Gastroesophageal sphincter (tissue), 4 donors: ENCODE data around the gene ENPEP. TPM values are rescaled to one million over a fixed set of nuclear protein-coding genes. Genes with fewer than 3 reads are reported as not detected.

Experiments used
- ATAC-seq: fragments of 150-250 bp; one replicate; pipeline ENCODE4 v1.9.1; 2016; ENCODE audit warnings: mild to moderate bottlenecking, moderate library complexity
- H3K27ac ChIP-seq, 4 donors: fragments of 200-600 bp; sonication (generic) in 3 of 4; 1 replicate in 3 of 4; 2 replicates in 1 of 4; pipeline ENCODE4 v1.5.1; 2016 to 2019
- H3K27me3 ChIP-seq: fragments of 200-600 bp; sonication (generic); one replicate; pipeline ENCODE4 v1.5.1; 2019
- H3K36me3 ChIP-seq, 2 donors: fragments of 200-600 bp; sonication (generic); one replicate each; pipeline ENCODE4 v1.5.1; 2019; ENCODE audit warnings: control low read depth in 1 of 2
- H3K4me1 ChIP-seq, 3 donors: fragments of 200-600 bp; sonication (generic); 1 replicate in 2 of 3; 2 replicates in 1 of 3; pipeline ENCODE4 v1.5.1; 2016 to 2019; ENCODE audit warnings: control low read depth in 2 of 3
- H3K4me3 ChIP-seq, 2 donors: fragments of 200-600 bp; sonication (generic); one replicate each; pipeline ENCODE4 v1.5.1; 2019; ENCODE audit warnings: mild to moderate bottlenecking in 1 of 2, moderate library complexity in 1 of 2
- H3K9me3 ChIP-seq, 3 donors: fragments of 200-600 bp; sonication (generic); one replicate each; pipeline ENCODE4 v1.5.1; 2017 to 2019; ENCODE audit warnings: control low read depth in 2 of 3
- CTCF ChIP-seq, 4 experiments: fragments of 200-600 bp in 2 of 4; fragments of 450-650 bp in 2 of 4; sonication (generic) in 1 of 4; IDR thresholded peaks; one replicate each; pipeline ENCODE4 v1.5.1; 2017 to 2019; ENCODE audit warnings: antibody characterized with exemption in 4 of 4, mild to moderate bottlenecking in 2 of 4, moderate library complexity in 2 of 4
- EP300 ChIP-seq: sonication (generic); formaldehyde crosslinking; IDR thresholded peaks from one replicate; pipeline ENCODE4 v1.6.1; 2017; ENCODE audit warnings: antibody characterized with exemption, mild to moderate bottlenecking
- POLR2A ChIP-seq, 2 donors: fragments of 450-650 bp; IDR thresholded peaks; one replicate each; pipeline ENCODE4 v1.6.1; 2017; ENCODE audit warnings: antibody characterized with exemption in 2 of 2, mild to moderate bottlenecking in 2 of 2, moderate library complexity in 1 of 2
- POLR2AphosphoS5 ChIP-seq: sonication (generic); formaldehyde crosslinking; IDR thresholded peaks from one replicate; pipeline ENCODE4 v1.6.1; 2017; ENCODE audit warnings: antibody characterized with exemption
- WGBS, 2 donors: methylation state at CpG; one replicate each; pipeline ENCODE4 v1.1.5; 2018; ENCODE audit warnings: low coverage in 1 of 2; 5-methylcytosine and 5-hydroxymethylcytosine counted together
- total RNA-seq, 4 donors: library from RNA; depleted of rRNA; stranded (reverse); fragments of >200 nt; gene quantifications; one replicate each; pipeline ENCODE4 v1.1.0, GENCODE V29; 2016

The ENPEP gene
- total RNA-seq, 4 donors from 2014 or later: 2.9 to 7.0 (median 6.3) TPM

GRCh38 chr4:110508827-110509710 is 33.1 kb downstream of the ENPEP start:
- 78 to 82% methylated on average over 4 of the region's 4 CpGs for WGBS, 2 donors
- ATAC-seq: no peak

GRCh38 chr4:110510277-110510676 is 34.3 kb downstream of the ENPEP start:
- WGBS, 2 donors: 51 to 100% methylated on average over 1 to 2 of the region's 2 CpGs

More at GRCh38 chr4:110508827-110509710, 33.1 kb downstream of the ENPEP start:
- Histone ChIP-seq H3K4me1 (peaks cover 0 to 3% (median 0%) of the 10 kb centered on the region in 3 donors), H3K36me3 (no peaks in the 10 kb centered on the region), H3K27ac (no peak overlapping the region), H3K27me3 (no peaks in the 10 kb centered on the region), H3K4me3 (no peak overlapping the region), H3K9me3 (no peaks in the 10 kb centered on the region)
- TF ChIP-seq EP300 (no peak), CTCF (IDR thresholded peaks at IDR 0.05) (peak in 1 of 4 experiments; percentile 22), POLR2AphosphoS5 (no peak)

GRCh38 chr4:110510955-110511544 is 35.1 kb downstream of the ENPEP start:
- Histone ChIP-seq H3K9me3 (no peaks in the 10 kb centered on the region), H3K4me3 (no peak overlapping the region), H3K27me3 (no peaks in the 10 kb centered on the region), H3K27ac (no peak overlapping the region), H3K4me1 (no peaks in the 10 kb centered on the region), H3K36me3 (no peaks in the 10 kb centered on the region)
- TF ChIP-seq EP300 (no peak), CTCF (IDR thresholded peaks at IDR 0.05) (peak; percentile 51 to 67 (median 61))
- ATAC-seq: no peak
- WGBS, 2 donors: 41 to 48% methylated on average over 4 of the region's 4 CpGs

More at GRCh38 chr4:110510277-110510676, 34.3 kb downstream of the ENPEP start:
- TF ChIP-seq POLR2A (IDR thresholded peaks at IDR 0.05) (no peak), POLR2AphosphoS5 (no peak), EP300 (no peak), CTCF (IDR thresholded peaks at IDR 0.05) (no peak)
- no peaks in the 10 kb centered on the region for H3K27me3 ChIP-seq
- H3K4me1 ChIP-seq: no peaks in the 10 kb centered on the region
- no peak for ATAC-seq
- H3K9me3 ChIP-seq: no peaks in the 10 kb centered on the region
- H3K36me3 ChIP-seq: no peaks in the 10 kb centered on the region
- no peak overlapping the region for H3K27ac ChIP-seq
- H3K4me3 ChIP-seq: no peak overlapping the region

GRCh38 chr4:110512901-110513300 is 36.9 kb downstream of the ENPEP start:
- Histone ChIP-seq H3K4me3 (no peak overlapping the region), H3K4me1 (no peaks in the 10 kb centered on the region), H3K27ac (no peak overlapping the region), H3K9me3 (no peaks in the 10 kb centered on the region), H3K27me3 (no peaks in the 10 kb centered on the region), H3K36me3 (no peaks in the 10 kb centered on the region)
- no peak for ATAC-seq
- TF ChIP-seq POLR2AphosphoS5 (no peak), CTCF (IDR thresholded peaks at IDR 0.05) (no peak), EP300 (no peak), POLR2A (IDR thresholded peaks at IDR 0.05) (no peak)
- 49 to 63% methylated on average over 3 of the region's 3 CpGs for WGBS, 2 donors
